B cell (primary cell): ENCODE measurements around the gene ULK4. TPM values are rescaled to one million over a fixed set of nuclear protein-coding genes. Genes with fewer than 3 reads are reported as not detected.

Experiments
- ATAC-seq: fragments of 200-7000 bp; cut with Tn5 transposase; one replicate; pipeline ENCODE4 v1.10.0; 2021; ENCODE audit warnings: low read depth, mild to moderate bottlenecking, moderate number of reproducible peaks, moderate library complexity
- CTCF ChIA-PET: fragments of 350-600 bp; sonication (Branson Sonifier 250); formaldehyde crosslinking; loops from one replicate; lab custom pipeline; 2021; ENCODE audit warnings: antibody characterized with exemption, inconsistent platforms; lab: Charles Lee
- POLR2A ChIA-PET: fragments of 350-600 bp; sonication (Branson Sonifier 250); formaldehyde crosslinking; loops from one replicate; lab custom pipeline; 2021; ENCODE audit warnings: antibody characterized with exemption; lab: Charles Lee
- DNase-seq: peaks from one replicate; pipeline ENCODE4 v3.0.0; 2013
- H2AFZ ChIP-seq: 2 replicates; pipeline ENCODE4 v1.6.1; 2012; ENCODE audit warnings: mild to moderate bottlenecking, low read depth, low read length; ENCODE audit not compliant: insufficient read depth, poor library complexity, severe bottlenecking
- H3K27ac ChIP-seq, 2 donors: 1 replicate in 1 of 2; 2 replicates in 1 of 2; pipeline ENCODE4 v1.5.1; 2012 to 2013; ENCODE audit warnings: low read length in 2 of 2, mild to moderate bottlenecking in 2 of 2, moderate library complexity in 1 of 2
- H3K27me3 ChIP-seq, 4 experiments: fragments of 200-600 bp in 1 of 4; sonication (generic) in 1 of 4; replicated peaks in 1 of 4; 1 replicate in 2 of 4; 2 replicates in 2 of 4; pipeline versions ENCODE4 v1.6.1 to v1.7.0; 2013 to 2016; ENCODE audit warnings: low read length in 3 of 4, mild to moderate bottlenecking in 2 of 4, mixed read lengths in 1 of 4, moderate library complexity in 1 of 4; ENCODE audit not compliant: insufficient read depth in 4 of 4, control insufficient read depth in 3 of 4; ENCODE audit errors: control extremely low read depth in 1 of 4
- H3K36me3 ChIP-seq, 2 experiments: replicated peaks in 1 of 2; 1 replicate in 1 of 2; 2 replicates in 1 of 2; pipeline versions ENCODE4 v1.6.1 to v1.7.1; 2013; ENCODE audit warnings: low read length in 1 of 2; ENCODE audit not compliant: insufficient read depth in 2 of 2, control insufficient read depth in 1 of 2; ENCODE audit errors: control extremely low read depth in 1 of 2, extremely low read depth in 1 of 2
- H3K4me1 ChIP-seq, 2 donors: fragments of 200-600 bp in 1 of 2; sonication (generic) in 1 of 2; 1 replicate in 1 of 2; 2 replicates in 1 of 2; pipeline versions ENCODE4 v1.5.1 to v1.6.1; 2013 to 2017; ENCODE audit warnings: low read length in 2 of 2; ENCODE audit not compliant: control insufficient read depth in 2 of 2, insufficient read depth in 2 of 2
- H3K4me2 ChIP-seq: replicated peaks from 2 replicates; pipeline ENCODE3; 2012; ENCODE audit warnings: mild to moderate bottlenecking, low read depth, low read length; ENCODE audit not compliant: poor library complexity, severe bottlenecking
- H3K4me3 ChIP-seq, 5 experiments: fragments of 200-600 bp in 1 of 5; sonication (generic) in 1 of 5; 1 replicate in 3 of 5; 2 replicates in 2 of 5; pipeline versions ENCODE4 v1.5.1 to v1.7.0; 2011 to 2016; ENCODE audit warnings: low read length in 4 of 5, mild to moderate bottlenecking in 4 of 5, low read depth in 2 of 5, control low read depth in 1 of 5, moderate library complexity in 1 of 5; ENCODE audit not compliant: insufficient read depth in 1 of 5; ENCODE audit errors: control extremely low read depth in 1 of 5, extremely low read depth in 1 of 5
- H3K79me2 ChIP-seq: fragments of 200-600 bp; sonication (generic); one replicate; pipeline ENCODE4 v1.6.0; 2016; ENCODE audit warnings: low read length; ENCODE audit not compliant: control insufficient read depth, insufficient read depth
- H3K9ac ChIP-seq: fragments of 200-600 bp; sonication (generic); 2 replicates; pipeline ENCODE4 v1.6.1; 2017; ENCODE audit warnings: mild to moderate bottlenecking, low read length, moderate library complexity
- H3K9me3 ChIP-seq, 3 donors: one replicate each; pipeline versions ENCODE4 v1.6.1 to v1.7.1; 2013; ENCODE audit warnings: low read length in 2 of 3; ENCODE audit not compliant: control insufficient read depth in 2 of 3, insufficient read depth in 1 of 3; ENCODE audit errors: control extremely low read depth in 1 of 3
- H4K20me1 ChIP-seq: 2 replicates; pipeline ENCODE4 v1.6.0; 2012; ENCODE audit warnings: mild to moderate bottlenecking, low read length; ENCODE audit not compliant: insufficient read depth, control insufficient read depth, poor library complexity, severe bottlenecking
- H3K27ac Mint-ChIP-seq: one replicate; pipeline ENCODE4 v1.8.0; 2021; ENCODE audit warnings: mixed read lengths
- H3K27me3 Mint-ChIP-seq: one replicate; pipeline ENCODE4 v1.8.0; 2021; ENCODE audit warnings: mixed read lengths
- H3K4me1 Mint-ChIP-seq: one replicate; pipeline ENCODE4 v1.8.0; 2021; ENCODE audit warnings: mixed read lengths
- H3K4me3 Mint-ChIP-seq: one replicate; pipeline ENCODE4 v1.8.0; 2021; ENCODE audit warnings: mixed read lengths
- H3K9me3 Mint-ChIP-seq: one replicate; pipeline ENCODE4 v1.8.0; 2022; ENCODE audit warnings: mixed read lengths; ENCODE audit not compliant: insufficient read depth
- CTCF ChIP-seq: fragments of 200-600 bp; IDR thresholded peaks from one replicate; pipeline ENCODE4 v1.8.0; 2022; ENCODE audit warnings: antibody characterized with exemption, mild to moderate bottlenecking
- EZH2 ChIP-seq: IDR thresholded peaks from 2 replicates; pipeline ENCODE4 v1.6.1; 2012; ENCODE audit warnings: borderline replicate concordance, low read depth, mild to moderate bottlenecking, moderate library complexity, low read length; ENCODE audit not compliant: insufficient read depth, poor library complexity, severe bottlenecking
- WGBS: methylation state at CpG from one replicate; pipeline ENCODE4 v1.1.5; 2013; ENCODE audit warnings: missing lambda C conversion rate; ENCODE audit not compliant: insufficient coverage; 5-methylcytosine and 5-hydroxymethylcytosine counted together
- intact Hi-C: fragments of 100-400 bp; cut with micrococcal nuclease; formaldehyde crosslinking; loops from one replicate; pipeline ENCODE4 v1.10.0; 2022
- polyA plus RNA-seq: library from polyadenylated mRNA; depleted of rRNA; stranded (reverse); fragments of >200 nt; gene quantifications from 2 replicates; pipeline ENCODE4 v1.2.3, GENCODE V29; 2012
- total RNA-seq, 2 donors: library from RNA; stranded (reverse); fragments of 120-200 nt in 1 of 2; gene quantifications; 1 replicate in 1 of 2; 2 replicates in 1 of 2; pipeline versions ENCODE4 v1.2.3 to v1.2.4, GENCODE V29; 2013 to 2022

ULK4 gene
- total and polyA plus RNA-seq, 2 donors (not counting 1 experiment from before 2014, with no cell fraction given): 5.2 to 33.7 TPM

GRCh38 chr3:41742121-41742520 lies 219.8 kb downstream of the ULK4 start:
- TF ChIP-seq CTCF (no peak), EZH2 (no peak)
- Mint-ChIP-seq H3K27ac (no peak overlapping the region), H3K4me1 (no peaks in the 10 kb centered on the region), H3K9me3 (peaks cover 2% of the 10 kb centered on the region), H3K4me3 (no peak overlapping the region), H3K27me3 (no peaks in the 10 kb centered on the region)
- no peaks in the 10 kb centered on the region for H3K4me1 ChIP-seq
- H3K27me3 ChIP-seq: no peaks in the 10 kb centered on the region
- DNase-seq (no peak), ATAC-seq (no peak)
- H3K4me2 ChIP-seq: no peak overlapping the region
- no peaks in the 10 kb centered on the region for H3K9me3 ChIP-seq
- H3K4me3 ChIP-seq: no peak overlapping the region
- no peak overlapping the region for H3K9ac ChIP-seq
- H4K20me1 ChIP-seq: no peaks in the 10 kb centered on the region
- no peaks in the 10 kb centered on the region for H3K79me2 ChIP-seq
- H3K36me3 ChIP-seq: no peaks in the 10 kb centered on the region
- intact Hi-C loops: no loop called here
- H3K27ac ChIP-seq: no peak overlapping the region
- H2AFZ ChIP-seq: no peak overlapping the region
- CTCF ChIA-PET: no interaction called here
- POLR2A ChIA-PET: no interaction called here

- Histone ChIP-seq H3K79me2 (no peaks in the 10 kb centered on the region), H3K36me3 (no peaks in the 10 kb centered on the region), H3K27me3 (no peaks in the 10 kb centered on the region), H3K9ac (no peak overlapping the region), H3K4me2 (no peak overlapping the region), H4K20me1 (no peaks in the 10 kb centered on the region), H3K4me1 (no peaks in the 10 kb centered on the region), H2AFZ (no peak overlapping the region), H3K4me3 (no peak overlapping the region), H3K9me3 (no peaks in the 10 kb centered on the region), H3K27ac (no peak overlapping the region)
- H3K4me1 Mint-ChIP-seq: no peaks in the 10 kb centered on the region
- ChIA-PET CTCF (no interaction called here), POLR2A (no interaction called here)
- no peak for ATAC-seq
- no peak overlapping the region for H3K27ac Mint-ChIP-seq
- no peak overlapping the region for H3K4me3 Mint-ChIP-seq
- 100% methylated on average over 1 of the region's 3 CpGs for WGBS
- H3K9me3 Mint-ChIP-seq: peaks cover 2% of the 10 kb centered on the region
- DNase-seq: no peak
- no peak for TF ChIP-seq EZH2
- TF ChIP-seq CTCF: no peak
- intact Hi-C loops: no loop called here
- H3K27me3 Mint-ChIP-seq: no peaks in the 10 kb centered on the region
Measured at GRCh38 chr3:41740374-41740886, 221.5 kb downstream of the ULK4 start.
